GM18858 (cell line): Measurements from ENCODE around the gene MAML1.

Experiments
- ATAC-seq: cut with Tn5 transposase; IDR thresholded peaks from one replicate; pipeline ENCODE4 v1.9.1; 2021; ENCODE audit not compliant: unreplicated experiment

Gene MAML1

DNA sequence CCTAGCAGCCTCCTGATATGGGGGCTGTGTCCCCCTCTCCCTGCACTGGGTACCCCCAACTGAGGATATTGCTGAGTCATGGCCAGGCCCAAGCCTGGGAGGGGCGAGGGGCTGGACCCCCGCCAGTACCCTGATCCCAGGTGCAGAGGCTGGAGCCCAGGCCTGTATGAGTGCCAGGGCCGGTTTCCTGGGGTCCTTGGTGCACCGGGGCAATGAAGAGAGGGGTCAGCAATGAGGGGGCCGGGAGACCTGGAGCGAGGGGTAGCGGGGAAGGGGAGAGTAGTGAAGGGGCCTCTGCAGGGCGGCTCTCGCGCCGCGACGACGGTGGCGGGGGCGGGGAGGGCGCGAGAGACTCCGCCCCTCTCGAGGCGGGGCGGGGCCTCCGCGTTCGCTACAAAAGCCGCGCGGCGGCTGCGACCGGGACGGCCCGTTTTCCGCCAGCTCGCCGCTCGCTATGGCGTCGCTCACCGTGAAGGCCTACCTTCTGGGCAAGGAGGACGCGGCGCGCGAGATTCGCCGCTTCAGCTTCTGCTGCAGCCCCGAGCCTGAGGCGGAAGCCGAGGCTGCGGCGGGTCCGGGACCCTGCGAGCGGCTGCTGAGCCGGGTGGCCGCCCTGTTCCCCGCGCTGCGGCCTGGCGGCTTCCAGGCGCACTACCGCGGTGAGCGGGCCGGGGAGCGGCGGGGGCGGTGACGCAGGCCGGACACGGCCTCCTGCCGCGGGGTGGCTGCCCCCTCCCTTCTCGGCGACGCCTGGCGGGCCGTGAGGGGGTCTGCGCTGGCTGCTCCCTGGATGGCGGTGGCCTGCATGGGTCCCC is 88.1 kb downstream of the MAML1 start, which contains the start of gene SQSTM1:
SQSTM1 (plus strand) TSS at position 423 of the 815 bp plus-strand sequence; CDS start at position 455, 32 bp downstream.
- peak; percentile 30 for ATAC-seq

DNA sequence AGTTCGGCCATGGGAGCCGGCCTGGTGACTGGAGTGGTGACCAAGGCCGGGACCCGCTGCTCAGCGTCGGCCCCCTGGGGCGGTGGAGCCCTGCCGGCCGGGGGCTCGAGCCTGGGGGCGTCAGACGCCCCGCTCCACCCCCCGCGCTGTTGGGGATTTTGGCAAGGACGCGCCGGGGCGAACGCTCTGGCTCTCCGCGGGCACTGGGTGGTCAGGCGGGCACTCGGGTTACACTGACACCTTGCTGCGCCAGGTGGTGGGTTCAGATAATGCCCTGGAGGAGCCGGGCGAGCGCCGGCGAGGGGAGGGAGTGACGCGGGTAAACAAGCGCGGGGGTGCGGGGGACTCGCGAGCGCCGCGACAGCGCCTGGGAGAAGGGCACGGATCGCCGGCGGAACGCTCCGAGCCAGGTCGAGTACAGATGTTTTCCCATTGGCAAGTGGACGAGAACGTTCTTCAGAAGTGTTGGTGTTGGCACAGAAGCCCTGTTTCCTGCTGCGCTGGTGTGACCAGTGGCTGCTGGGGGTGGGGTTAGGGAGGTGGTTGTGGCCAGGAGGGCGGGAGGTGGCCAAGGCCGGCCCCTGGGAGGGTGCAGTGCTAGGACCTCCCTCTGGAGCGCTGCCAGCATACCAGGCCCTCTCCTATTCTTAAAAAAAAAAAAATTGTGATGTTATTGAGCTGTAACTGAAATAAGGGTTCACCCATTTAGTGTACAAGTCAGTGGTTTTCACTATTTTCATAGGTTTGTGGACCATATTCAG is 88.9 kb downstream of the MAML1 start:
- ATAC-seq, result peak; percentile 29

DNA sequence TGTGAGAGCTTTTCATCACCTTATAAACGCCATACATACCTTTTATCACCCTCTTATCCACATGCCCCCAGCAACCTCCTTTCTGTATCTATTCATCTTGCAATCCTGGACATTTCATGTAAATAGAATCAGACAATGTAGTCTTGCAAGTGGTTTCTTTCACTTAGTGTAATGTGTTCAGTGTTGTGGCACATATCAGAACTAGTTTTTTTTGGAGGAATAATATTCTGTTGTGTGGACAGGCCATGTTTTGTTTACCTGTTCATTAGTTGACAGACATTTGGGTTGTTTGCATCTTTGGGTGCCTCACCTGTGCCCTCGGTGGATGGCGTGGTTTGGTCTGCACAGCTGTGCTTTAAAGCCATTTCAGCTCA is 89.4 kb downstream of the MAML1 start:
- no peak for ATAC-seq

DNA sequence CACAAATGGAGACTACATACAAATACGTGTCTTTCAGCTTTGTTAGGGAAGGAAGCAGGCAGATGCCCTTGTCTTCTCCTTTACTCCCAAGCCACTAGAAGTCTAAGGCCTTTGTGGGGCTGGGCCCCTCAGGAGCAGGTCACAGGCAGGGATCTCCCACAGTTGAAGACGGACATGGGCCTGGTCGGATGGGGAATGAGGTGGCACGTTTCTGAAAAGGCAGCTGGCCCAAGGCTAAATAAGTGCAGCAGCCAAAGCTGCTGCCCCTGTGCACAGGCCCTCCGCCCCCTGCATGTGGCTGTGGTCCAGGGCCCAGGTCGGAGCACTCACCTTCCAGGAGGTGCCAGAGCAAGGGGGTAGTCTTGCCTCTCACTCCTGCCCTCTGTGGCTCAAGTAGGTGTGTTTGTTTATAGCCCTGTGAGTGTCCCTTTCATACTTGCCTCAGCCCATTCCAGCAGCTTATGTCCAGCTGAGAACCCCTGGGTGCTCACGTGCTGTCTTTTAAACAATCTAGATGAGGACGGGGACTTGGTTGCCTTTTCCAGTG is 89.9 kb downstream of the MAML1 start:
- ATAC-seq, result no peak

DNA sequence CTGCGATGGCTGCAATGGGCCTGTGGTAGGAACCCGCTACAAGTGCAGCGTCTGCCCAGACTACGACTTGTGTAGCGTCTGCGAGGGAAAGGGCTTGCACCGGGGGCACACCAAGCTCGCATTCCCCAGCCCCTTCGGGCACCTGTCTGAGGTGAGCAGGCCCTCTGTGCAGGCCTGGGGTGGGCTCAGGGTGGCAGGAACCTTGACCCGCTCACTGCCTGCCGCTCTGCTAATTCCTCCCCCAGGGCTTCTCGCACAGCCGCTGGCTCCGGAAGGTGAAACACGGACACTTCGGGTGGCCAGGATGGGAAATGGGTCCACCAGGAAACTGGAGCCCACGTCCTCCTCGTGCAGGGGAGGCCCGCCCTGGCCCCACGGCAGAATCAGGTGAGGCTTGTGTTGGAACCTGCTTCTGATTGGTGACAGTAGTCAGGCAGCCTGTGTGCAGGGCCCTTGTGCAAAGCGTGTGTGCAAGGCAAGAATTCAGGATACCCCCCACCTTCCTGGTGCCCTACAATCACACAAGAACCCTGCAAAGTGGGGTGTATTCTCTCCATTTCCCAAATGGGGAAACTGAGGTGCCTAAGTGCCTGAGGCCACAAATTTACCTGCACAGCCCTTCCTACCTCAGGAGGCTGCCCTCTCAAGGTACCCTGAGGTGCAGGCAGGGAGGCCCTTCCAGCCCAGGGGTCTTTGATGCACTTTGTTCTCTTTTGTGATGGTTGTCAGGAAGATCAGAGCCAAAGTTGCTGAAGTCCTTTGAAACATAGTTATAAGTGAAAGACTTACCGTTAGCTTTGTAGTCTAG is 91.5 kb downstream of the MAML1 start:
- ATAC-seq, result no peak

DNA sequence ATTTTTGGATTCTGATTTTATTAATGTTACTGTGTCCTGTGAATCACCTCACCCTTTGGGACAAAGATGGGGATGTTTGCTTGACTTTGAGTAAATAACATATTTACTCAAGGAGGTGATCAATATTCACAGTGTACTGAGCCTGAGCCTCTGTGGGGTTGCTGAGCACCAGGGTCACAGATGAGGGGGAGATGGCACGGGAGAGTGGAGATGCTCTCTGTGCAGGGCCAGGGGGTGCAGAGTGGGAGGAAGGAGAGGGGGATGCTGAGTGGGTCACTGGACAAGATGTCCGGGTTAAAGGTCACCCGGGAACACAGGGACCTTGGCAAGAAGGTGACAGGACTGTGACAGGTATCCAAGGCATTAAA is 92.1 kb downstream of the MAML1 start:
- no peak for ATAC-seq

DNA sequence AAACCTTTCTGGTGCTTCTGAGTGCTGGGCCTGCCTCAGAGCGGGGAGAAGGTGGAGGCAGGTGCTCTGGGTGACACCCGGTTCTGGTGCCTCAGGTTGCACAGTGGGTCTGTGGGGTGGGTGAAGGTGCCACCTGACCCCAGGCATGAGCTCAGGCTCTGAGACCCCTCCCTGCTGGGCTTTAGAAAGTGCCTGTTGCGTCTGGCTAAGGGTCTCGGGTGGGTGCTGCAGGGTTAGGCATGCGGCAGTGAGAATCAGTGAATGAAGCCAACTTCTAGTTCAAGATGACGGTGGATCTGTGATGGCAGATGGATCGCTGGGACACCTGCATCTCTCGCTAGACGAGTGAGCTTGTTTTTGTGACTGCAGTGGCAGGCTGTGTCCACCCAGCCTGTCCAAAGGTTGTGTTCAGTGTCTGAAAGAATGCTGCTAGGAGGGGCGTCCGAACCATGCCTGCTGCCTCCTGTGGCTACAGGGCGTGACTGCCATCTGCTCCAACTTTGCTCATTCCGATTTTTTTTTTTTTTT is 93.1 kb downstream of the MAML1 start:
- ATAC-seq, result no peak
